Heart left ventricle (tissue), 13 donors: Measurements from ENCODE around the gene QPRT.

Source experiments
- POLR2A ChIP-seq, 2 donors: fragments of 450-650 bp; IDR thresholded peaks; one replicate each; pipeline ENCODE4 v1.6.1; 2017; ENCODE audit warnings: antibody characterized with exemption in 2 of 2, mild to moderate bottlenecking in 2 of 2, moderate library complexity in 2 of 2
- TF ChIP-seq, protein P1 (sequence below), 12 donors: fragments of 200-600 bp; sonication (generic) in 4 of 12; IDR thresholded peaks; one replicate each; pipeline versions ENCODE4 v1.5.0 to v1.8.0; 2018 to 2022; ENCODE audit warnings: antibody characterized with exemption in 12 of 12, mild to moderate bottlenecking in 5 of 12
- donor health status: ischemic (EF 13 %, LVEDD 7.1; RV severe dilation, severe dysfunction).
- donor health status: DM: no; HTN: yes; CAD: no.
- donor health status: DM: no; HTN: no; CAD: no.
- donor health status: ischemic (EF 25% LVEDD 6.9; RV normal size, moderate dysfunction).
- donor health status: ischemic (EF 25% LVEDD 5.7; RV mildly dilated, moderate dysfunction).
- donor health status: ischemic (EF 35%, LVEDD 5.7; RV mildly dilated, moderate dysfunction).
- donor health status: nonischemic (EF 11% LVEDD 7.7; RV severe dilation, severe dysfunction).
- donor health status: DM: yes; HTN: yes; CAD: no.
- donor health status: PGD.
- donor health status: ischemic (EF 29% LVEDD 5.4; RV normal size, mild dysfunction).
- donor health status: nonischemic (EF 23%, LVEDD 6.1; RV moderate dilation, normal function).

- TF ChIP-seq, protein P1, sequence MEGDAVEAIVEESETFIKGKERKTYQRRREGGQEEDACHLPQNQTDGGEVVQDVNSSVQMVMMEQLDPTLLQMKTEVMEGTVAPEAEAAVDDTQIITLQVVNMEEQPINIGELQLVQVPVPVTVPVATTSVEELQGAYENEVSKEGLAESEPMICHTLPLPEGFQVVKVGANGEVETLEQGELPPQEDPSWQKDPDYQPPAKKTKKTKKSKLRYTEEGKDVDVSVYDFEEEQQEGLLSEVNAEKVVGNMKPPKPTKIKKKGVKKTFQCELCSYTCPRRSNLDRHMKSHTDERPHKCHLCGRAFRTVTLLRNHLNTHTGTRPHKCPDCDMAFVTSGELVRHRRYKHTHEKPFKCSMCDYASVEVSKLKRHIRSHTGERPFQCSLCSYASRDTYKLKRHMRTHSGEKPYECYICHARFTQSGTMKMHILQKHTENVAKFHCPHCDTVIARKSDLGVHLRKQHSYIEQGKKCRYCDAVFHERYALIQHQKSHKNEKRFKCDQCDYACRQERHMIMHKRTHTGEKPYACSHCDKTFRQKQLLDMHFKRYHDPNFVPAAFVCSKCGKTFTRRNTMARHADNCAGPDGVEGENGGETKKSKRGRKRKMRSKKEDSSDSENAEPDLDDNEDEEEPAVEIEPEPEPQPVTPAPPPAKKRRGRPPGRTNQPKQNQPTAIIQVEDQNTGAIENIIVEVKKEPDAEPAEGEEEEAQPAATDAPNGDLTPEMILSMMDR (IDR thresholded peaks at IDR 0.05) = no peak
- no peak for TF ChIP-seq POLR2A (IDR thresholded peaks at IDR 0.05)
Observed at GRCh38 chr16:29688172-29688571, 9.2 kb downstream of the QPRT start.
